GM23338 (cell line): Measurements from ENCODE around the gene AURKB. TPM values are rescaled to one million over a fixed set of nuclear protein-coding genes. Genes with fewer than 3 reads are reported as not detected.

Experiments
- CREB1 ChIP-seq: fragments of 250-450 bp; sonication (Bioruptor Pico); IDR thresholded peaks from 2 replicates; pipeline ENCODE4 v1.5.0; 2020; ENCODE audit warnings: low read depth, mild to moderate bottlenecking, moderate library complexity
- CTCF ChIP-seq, 2 experiments: fragments of 200-600 bp in 1 of 2; sonication (generic) in 1 of 2; conservative IDR thresholded peaks; 2 replicates each; pipeline versions ENCODE4 v1.5.1 to v1.6.1; 2016 to 2017; ENCODE audit warnings: antibody characterized with exemption in 2 of 2, low read depth in 2 of 2, mild to moderate bottlenecking in 2 of 2, moderate library complexity in 1 of 2
- EZH2 ChIP-seq: fragments of 200-600 bp; sonication (generic); IDR thresholded peaks from one replicate; pipeline ENCODE4 v1.8.0; 2017; ENCODE audit warnings: antibody characterized with exemption, mild to moderate bottlenecking, low read depth; ENCODE audit not compliant: unreplicated experiment
- REST ChIP-seq: IDR thresholded peaks from one replicate; pipeline ENCODE4 v1.6.1; 2018; ENCODE audit warnings: antibody characterized with exemption; ENCODE audit not compliant: unreplicated experiment
- microRNA counts: library from miRNA; unstranded; fragments of <30 nt; microRNA quantifications from one replicate; lab custom pipeline; 2017
- microRNA-seq: library from miRNA; unstranded; fragments of <30 nt; microRNA quantifications from one replicate; pipeline ENCODE4, GENCODE V29; 2017
- polyA plus RNA-seq: library from polyadenylated mRNA; unstranded; fragments of >200 nt; fragmentation: Nextera tagmentation; extraction: Ambion mirVana; gene quantifications from 2 replicates; pipeline ENCODE4 v1.2.1, GENCODE V29; 2016
- total RNA-seq: library from RNA; depleted of rRNA; stranded (reverse); fragments of >200 nt; shearing (Covaris generic); gene quantifications from 2 replicates; pipeline ENCODE4 v1.2.3, GENCODE V29; 2014; rRNA removed

Gene AURKB
- total and polyA plus RNA-seq, 2 experiments from 2014 or later, result 135 to 212 TPM

- TF ChIP-seq CREB1 (CRISPR knock-in tag), result no peak
- TF ChIP-seq CTCF (conservative IDR thresholded peaks at IDR 0.05; ENCODE audit: low read depth in 2 of 2), result no peak
- TF ChIP-seq REST, result no peak
- no peak for TF ChIP-seq EZH2
These were observed 55.0 kb downstream of the AURKB start (continued) for GRCh38 chr17:8155231-8155995.

MicroRNAs encoded within 50 kb of the gene (microRNA counts, 767-probe panel; counts per million panel counts)
- not detected for microRNA hsa-miR-4521 (lab: Ali Mortazavi, UCI)

Small RNA genes lying within 50 kb of the gene (microRNA-seq; reads per million reads assigned to microRNA genes)
- gene MIR4521, result 27.5 reads per million, percentile 47 among the genes with 10 or more reads in this experiment

Other genes with a start within 250 kb of the AURKB start
- gene GUCY2D, start 208.0 kb downstream of the AURKB start, total RNA-seq, result 0.07 TPM in 1 of 2 replicates, not detected in the other
- gene GUCY2D, start 208.0 kb downstream of the AURKB start, polyA plus RNA-seq, result 0.08 and 0.96 TPM in 2 replicates
- gene ALOX15B, start 171.5 kb downstream of the AURKB start, total RNA-seq, result 0.39 and 0.45 TPM in 2 replicates
- 0.33 and 0.42 TPM in 2 replicates for gene ALOX15B, start 171.5 kb downstream of the AURKB start, polyA plus RNA-seq
- 1.4 TPM in 1 of 2 replicates, not detected in the other for gene ALOX12B, start 122.9 kb downstream of the AURKB start, total RNA-seq
- gene ALOX12B, start 122.9 kb downstream of the AURKB start, polyA plus RNA-seq, result 0.16 and 0.30 TPM in 2 replicates
- 0.10 and 1.6 TPM in 2 replicates for gene ALOXE3, start 92.1 kb downstream of the AURKB start, total RNA-seq
- gene ALOXE3, start 92.1 kb downstream of the AURKB start, polyA plus RNA-seq, result 0.27 TPM in 1 of 2 replicates, not detected in the other
- gene HES7, start 86.5 kb downstream of the AURKB start, total RNA-seq, result 0.14 TPM in 1 of 2 replicates, not detected in the other
- 0.24 TPM in 1 of 2 replicates, not detected in the other for gene HES7, start 86.5 kb downstream of the AURKB start, polyA plus RNA-seq
- gene PER1, start 58.2 kb downstream of the AURKB start, total RNA-seq, result 36.1 and 40.5 TPM in 2 replicates
- gene PER1, start 58.2 kb downstream of the AURKB start, polyA plus RNA-seq, result 12.2 and 12.4 TPM in 2 replicates
- gene VAMP2, start 47.6 kb downstream of the AURKB start, total RNA-seq, result 6.9 and 9.8 TPM in 2 replicates
- gene VAMP2, start 47.6 kb downstream of the AURKB start, polyA plus RNA-seq, result 25.4 and 32.3 TPM in 2 replicates
- gene TMEM107, start 34.2 kb downstream of the AURKB start, total RNA-seq, result 11.0 and 20.4 TPM in 2 replicates
- gene TMEM107, start 34.2 kb downstream of the AURKB start, polyA plus RNA-seq, result 10.8 and 16.3 TPM in 2 replicates
- gene BORCS6, start 20.4 kb downstream of the AURKB start, total RNA-seq, result 3.9 and 7.1 TPM in 2 replicates
- gene BORCS6, start 20.4 kb downstream of the AURKB start, polyA plus RNA-seq, result 1.8 and 2.1 TPM in 2 replicates
- 13.4 and 14.8 TPM in 2 replicates for gene CTC1, start 37.5 kb upstream of the AURKB start, total RNA-seq
- gene CTC1, start 37.5 kb upstream of the AURKB start, polyA plus RNA-seq, result 9.1 and 10.7 TPM in 2 replicates
- gene PFAS, start 38.7 kb upstream of the AURKB start, total RNA-seq, result 140 and 168 TPM in 2 replicates
- 96.1 and 106 TPM in 2 replicates for gene PFAS, start 38.7 kb upstream of the AURKB start, polyA plus RNA-seq
- gene RANGRF, start 78.1 kb upstream of the AURKB start, total RNA-seq, result 11.2 and 15.8 TPM in 2 replicates
- gene RANGRF, start 78.1 kb upstream of the AURKB start, polyA plus RNA-seq, result 52.4 and 53.7 TPM in 2 replicates
- 2.3 and 4.7 TPM in 2 replicates for gene SLC25A35, start 84.8 kb upstream of the AURKB start, total RNA-seq
- 3.2 and 3.6 TPM in 2 replicates for gene SLC25A35, start 84.8 kb upstream of the AURKB start, polyA plus RNA-seq
- 0.43 and 0.52 TPM in 2 replicates for gene ARHGEF15, start 99.7 kb upstream of the AURKB start, total RNA-seq
- 0.26 and 0.50 TPM in 2 replicates for gene ARHGEF15, start 99.7 kb upstream of the AURKB start, polyA plus RNA-seq
- not detected in 2 replicates for gene ODF4, start 129.3 kb upstream of the AURKB start, total RNA-seq
- gene ODF4, start 129.3 kb upstream of the AURKB start, polyA plus RNA-seq, result not detected in 2 replicates
- 3,158 and 4,450 TPM in 2 replicates for gene RPL26, start 172.6 kb upstream of the AURKB start, total RNA-seq
- gene RPL26, start 172.6 kb upstream of the AURKB start, polyA plus RNA-seq, result 2,274 and 2,541 TPM in 2 replicates
- gene RNF222, start 187.3 kb upstream of the AURKB start, total RNA-seq, result 0.07 and 0.31 TPM in 2 replicates
- 0.10 TPM in 1 of 2 replicates, not detected in the other for gene RNF222, start 187.3 kb upstream of the AURKB start, polyA plus RNA-seq
- gene NDEL1, start 225.3 kb upstream of the AURKB start, total RNA-seq, result 15.9 and 21.2 TPM in 2 replicates
- 21.6 and 26.0 TPM in 2 replicates for gene NDEL1, start 225.3 kb upstream of the AURKB start, polyA plus RNA-seq